GM12873 (cell line): Measurements from ENCODE around the gene TNNI2.

ENCODE experiments used
- TF ChIP-seq, protein P1 (sequence below): IDR thresholded peaks from 2 replicates; pipeline ENCODE4 v1.5.1; 2012; ENCODE audit warnings: low read depth, mild to moderate bottlenecking, moderate library complexity, low read length, control low read depth; ENCODE audit not compliant: insufficient read depth; ENCODE audit errors: missing control alignments

TNNI2 gene

GRCh38 chr11:1857064-1857463 is 18.3 kb downstream of the TNNI2 start:
- TF ChIP-seq, protein P1, sequence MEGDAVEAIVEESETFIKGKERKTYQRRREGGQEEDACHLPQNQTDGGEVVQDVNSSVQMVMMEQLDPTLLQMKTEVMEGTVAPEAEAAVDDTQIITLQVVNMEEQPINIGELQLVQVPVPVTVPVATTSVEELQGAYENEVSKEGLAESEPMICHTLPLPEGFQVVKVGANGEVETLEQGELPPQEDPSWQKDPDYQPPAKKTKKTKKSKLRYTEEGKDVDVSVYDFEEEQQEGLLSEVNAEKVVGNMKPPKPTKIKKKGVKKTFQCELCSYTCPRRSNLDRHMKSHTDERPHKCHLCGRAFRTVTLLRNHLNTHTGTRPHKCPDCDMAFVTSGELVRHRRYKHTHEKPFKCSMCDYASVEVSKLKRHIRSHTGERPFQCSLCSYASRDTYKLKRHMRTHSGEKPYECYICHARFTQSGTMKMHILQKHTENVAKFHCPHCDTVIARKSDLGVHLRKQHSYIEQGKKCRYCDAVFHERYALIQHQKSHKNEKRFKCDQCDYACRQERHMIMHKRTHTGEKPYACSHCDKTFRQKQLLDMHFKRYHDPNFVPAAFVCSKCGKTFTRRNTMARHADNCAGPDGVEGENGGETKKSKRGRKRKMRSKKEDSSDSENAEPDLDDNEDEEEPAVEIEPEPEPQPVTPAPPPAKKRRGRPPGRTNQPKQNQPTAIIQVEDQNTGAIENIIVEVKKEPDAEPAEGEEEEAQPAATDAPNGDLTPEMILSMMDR = no peak

GRCh38 chr11:1858154-1858553 is 19.4 kb downstream of the TNNI2 start:
- TF ChIP-seq, protein P1 = no peak

GRCh38 chr11:1858576-1858975 is 19.8 kb downstream of the TNNI2 start:
- TF ChIP-seq, protein P1 = no peak

DNA sequence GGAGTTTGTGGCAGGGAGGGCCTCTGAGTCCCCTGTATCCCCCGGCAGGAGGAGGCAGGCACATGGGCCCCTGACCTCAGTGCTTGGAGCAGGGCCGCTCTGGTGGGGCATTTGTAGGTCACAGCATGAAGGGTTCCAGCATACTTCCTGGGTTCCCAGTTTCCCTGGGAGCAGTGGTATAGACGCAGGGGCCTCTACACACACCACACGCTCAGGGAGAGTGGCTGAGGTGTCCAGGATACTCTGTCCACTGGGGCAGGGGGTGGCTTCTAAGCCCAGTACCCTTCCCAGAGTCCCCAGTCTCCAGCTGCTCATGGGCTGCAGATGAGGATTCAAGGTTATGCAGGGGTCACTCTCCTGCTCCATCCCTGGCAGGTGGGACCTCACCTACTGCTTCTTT is 20.2 kb downstream of the TNNI2 start:
- TF ChIP-seq, protein P1 = no peak

- TF ChIP-seq, protein P1 = no peak
Observed at GRCh38 chr11:1860108-1860507, 21.3 kb downstream of the TNNI2 start.

GRCh38 chr11:1861435-1862411 is 22.9 kb downstream of the TNNI2 start:
- TF ChIP-seq, protein P1 = no peak

DNA sequence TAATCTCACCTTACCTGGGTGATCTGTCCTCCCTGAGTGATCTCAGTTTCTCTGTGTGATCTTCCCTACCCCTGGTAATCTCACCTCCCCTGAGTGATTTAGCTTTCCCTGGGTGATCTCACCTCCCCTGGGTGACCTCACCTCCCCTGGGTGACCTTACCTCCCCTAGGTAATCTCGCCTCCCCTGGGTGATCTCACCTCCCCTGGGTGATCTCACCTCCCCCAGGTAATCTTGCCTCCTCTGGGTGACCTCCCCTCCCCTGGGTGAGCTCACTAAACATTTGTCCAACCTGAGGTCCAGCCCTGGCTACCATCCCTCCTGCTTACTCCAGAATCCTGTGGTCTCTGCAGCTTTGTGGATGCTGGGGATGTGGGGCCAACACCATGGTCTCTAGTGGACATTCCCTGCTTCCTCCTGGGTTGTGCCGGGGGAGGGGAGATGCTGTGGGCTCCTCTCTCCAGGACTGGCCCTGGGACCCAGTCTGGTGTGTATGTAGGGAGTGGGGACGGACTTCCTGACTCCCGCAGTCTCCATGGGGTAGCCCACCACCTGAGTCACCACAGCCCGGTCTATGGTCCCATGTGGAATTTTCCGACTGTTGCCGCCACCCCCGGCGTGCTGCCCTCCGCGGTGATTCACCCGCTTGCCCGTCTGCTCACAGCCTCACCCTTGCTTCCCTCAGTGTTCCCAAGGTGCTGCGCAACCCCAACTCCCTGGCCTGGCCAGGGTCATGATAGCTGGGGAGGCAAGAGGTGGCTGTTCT is 24.0 kb downstream of the TNNI2 start:
- TF ChIP-seq, protein P1 = no peak
